HK-2 (cell line): ENCODE data around the gene SYNJ1.
A peak's percentile ranks its signal among the peaks of the same experiment; 100 is the strongest.
"Not testable (repeated sequence)": the region's sequence is repeated elsewhere in the genome, so short reads cannot be mapped to it uniquely, and the experiment has no call there.

Experiments
- DNase-seq: peaks from one replicate; pipeline ENCODE4 v3.0.0-alpha.2; 2018; ENCODE audit not compliant: unreplicated experiment

Gene SYNJ1

GRCh38 chr21:32695482-32695881 lies 32.3 kb downstream of the SYNJ1 start:
- not testable (repeated sequence) for DNase-seq

- no peak for DNase-seq
These were observed 34.2 kb downstream of the SYNJ1 start for GRCh38 chr21:32693581-32693980.

GRCh38 chr21:32690085-32690484 lies 37.7 kb downstream of the SYNJ1 start:
- DNase-seq = no peak

- DNase-seq = no peak
These were observed 40.0 kb downstream of the SYNJ1 start for GRCh38 chr21:32687643-32688345.

- DNase-seq = no peak
These were observed 44.9 kb downstream of the SYNJ1 start for GRCh38 chr21:32682696-32683474.

- DNase-seq = no peak
These were observed 53.1 kb downstream of the SYNJ1 start for GRCh38 chr21:32674731-32675130.

GRCh38 chr21:32674038-32674437 lies 53.8 kb downstream of the SYNJ1 start:
- no peak for DNase-seq

- no peak for DNase-seq
These were observed 61.6 kb downstream of the SYNJ1 start for GRCh38 chr21:32666258-32666657.

- DNase-seq = not testable (repeated sequence)
These were observed 63.7 kb downstream of the SYNJ1 start for GRCh38 chr21:32664095-32664494.

- DNase-seq = not testable (repeated sequence)
These were observed 65.8 kb downstream of the SYNJ1 start for GRCh38 chr21:32661981-32662380.

- not testable (repeated sequence) for DNase-seq
These were observed 66.6 kb downstream of the SYNJ1 start for GRCh38 chr21:32661026-32661782.

GRCh38 chr21:32658524-32658923 lies 69.3 kb downstream of the SYNJ1 start:
- no peak for DNase-seq

- DNase-seq = peak; percentile 11
These were observed 74.4 kb downstream of the SYNJ1 start for GRCh38 chr21:32653326-32653901.

GRCh38 chr21:32648165-32648564 lies 79.6 kb downstream of the SYNJ1 start:
- no peak for DNase-seq

GRCh38 chr21:32645261-32646182 lies 82.3 kb downstream of the SYNJ1 start:
- no peak for DNase-seq

- no peak for DNase-seq
These were observed 85.8 kb downstream of the SYNJ1 start for GRCh38 chr21:32641710-32642698.

GRCh38 chr21:32626621-32627196 lies 101.1 kb downstream of the SYNJ1 start:
- no peak for DNase-seq

GRCh38 chr21:32618218-32618617 lies 109.6 kb downstream of the SYNJ1 start:
- DNase-seq = not testable (repeated sequence)

- no peak for DNase-seq
These were observed 114.3 kb downstream of the SYNJ1 start for GRCh38 chr21:32613436-32614043.
